ENCODE measurements around the gene GARIN5B.
"Not testable (repeated sequence)": the region's sequence is repeated elsewhere in the genome, so short reads cannot be mapped to it uniquely, and the experiment has no call there.

Gene GARIN5B

DNA sequence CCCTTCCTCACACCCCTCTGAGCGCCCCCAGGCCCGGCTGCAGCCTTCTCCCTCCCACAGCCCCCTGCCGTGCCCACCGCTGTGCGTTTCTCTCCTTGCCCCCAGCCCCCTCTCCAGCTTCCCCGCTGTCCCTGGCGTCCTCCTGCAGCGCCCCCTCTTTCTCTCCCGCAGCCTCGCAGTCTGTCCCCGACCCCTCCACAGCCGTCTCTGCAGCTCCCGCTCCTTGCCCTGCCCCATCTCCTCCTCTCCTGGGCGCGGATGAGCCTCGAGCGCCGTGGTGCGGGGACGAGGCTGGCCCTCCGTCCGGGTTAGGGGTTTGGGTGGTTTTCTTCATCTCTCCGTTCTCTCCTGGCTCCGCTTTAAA lies 22.3 kb downstream of the GARIN5B start:
- Histone ChIP-seq H3K4me1 (ENCODE audit: control insufficient read depth in 1 of 2, insufficient read depth in 2 of 2, low read length in 2 of 2) (peaks cover 3 to 26% of the 10 kb centered on the region in 2 donors), H3K9me3 (ENCODE audit: control insufficient read depth in 1 of 2, low read length in 2 of 2) (no peaks in the 10 kb centered on the region), H3K36me3 (ENCODE audit: control insufficient read depth in 1 of 2, insufficient read depth in 2 of 2, low read length in 2 of 2) (peaks cover 9 to 25% of the 10 kb centered on the region in 2 donors), H3K27ac (ENCODE audit: low read length) (no peak overlapping the region), H3K4me3 (ENCODE audit: low read depth in 1 of 2, low read length in 2 of 2) (peak overlapping the region; percentile 77 to 79), H3K27me3 (ENCODE audit: low read depth, low read length) (no peaks in the 10 kb centered on the region)

DNA sequence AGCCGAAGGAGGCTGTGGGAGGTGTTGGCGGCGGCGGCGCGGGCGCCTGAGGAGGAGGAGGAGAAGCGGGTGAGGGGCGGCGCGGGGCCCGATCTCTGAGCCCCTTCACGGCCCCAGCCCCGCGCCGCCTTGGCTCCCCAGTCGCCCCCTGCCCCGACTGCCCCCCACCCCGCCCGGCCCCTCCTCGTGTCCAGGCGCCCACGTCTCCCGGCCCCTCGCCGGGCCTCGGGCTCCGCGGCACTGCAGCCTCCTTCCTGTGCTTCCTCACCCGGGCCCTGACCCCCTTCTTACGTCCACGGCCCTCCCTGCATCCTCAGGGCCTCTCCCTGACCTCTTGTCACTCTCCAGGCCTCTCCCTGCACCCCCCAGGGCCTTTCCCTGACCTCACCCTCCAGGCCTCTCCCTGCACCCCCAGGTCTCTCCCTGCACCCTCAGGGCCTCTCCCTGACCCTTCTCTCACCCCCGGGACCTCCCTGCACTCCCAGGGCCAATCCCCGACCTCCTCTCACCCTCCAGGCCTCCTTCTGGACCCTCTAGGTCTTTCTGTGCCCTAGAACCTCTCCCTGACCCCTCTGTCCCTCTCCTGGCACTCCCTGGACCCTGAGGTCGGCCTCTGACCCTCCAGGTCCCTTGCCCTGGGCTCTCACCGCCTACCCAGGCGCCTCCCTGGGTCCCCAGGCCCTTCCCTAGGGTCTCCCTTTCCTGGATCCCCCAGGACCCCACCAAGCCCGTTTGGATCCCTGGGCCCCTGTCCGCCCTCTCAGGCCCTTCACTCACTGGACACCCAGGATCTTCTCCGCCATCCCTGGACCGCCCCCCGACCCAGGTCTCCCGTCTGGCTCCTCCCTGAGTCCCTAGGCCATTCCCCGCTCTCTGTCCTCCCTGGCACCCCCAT lies 22.9 kb downstream of the GARIN5B start:
- no peaks in the 10 kb centered on the region for H3K27me3 ChIP-seq (ENCODE audit: low read depth, low read length)

DNA sequence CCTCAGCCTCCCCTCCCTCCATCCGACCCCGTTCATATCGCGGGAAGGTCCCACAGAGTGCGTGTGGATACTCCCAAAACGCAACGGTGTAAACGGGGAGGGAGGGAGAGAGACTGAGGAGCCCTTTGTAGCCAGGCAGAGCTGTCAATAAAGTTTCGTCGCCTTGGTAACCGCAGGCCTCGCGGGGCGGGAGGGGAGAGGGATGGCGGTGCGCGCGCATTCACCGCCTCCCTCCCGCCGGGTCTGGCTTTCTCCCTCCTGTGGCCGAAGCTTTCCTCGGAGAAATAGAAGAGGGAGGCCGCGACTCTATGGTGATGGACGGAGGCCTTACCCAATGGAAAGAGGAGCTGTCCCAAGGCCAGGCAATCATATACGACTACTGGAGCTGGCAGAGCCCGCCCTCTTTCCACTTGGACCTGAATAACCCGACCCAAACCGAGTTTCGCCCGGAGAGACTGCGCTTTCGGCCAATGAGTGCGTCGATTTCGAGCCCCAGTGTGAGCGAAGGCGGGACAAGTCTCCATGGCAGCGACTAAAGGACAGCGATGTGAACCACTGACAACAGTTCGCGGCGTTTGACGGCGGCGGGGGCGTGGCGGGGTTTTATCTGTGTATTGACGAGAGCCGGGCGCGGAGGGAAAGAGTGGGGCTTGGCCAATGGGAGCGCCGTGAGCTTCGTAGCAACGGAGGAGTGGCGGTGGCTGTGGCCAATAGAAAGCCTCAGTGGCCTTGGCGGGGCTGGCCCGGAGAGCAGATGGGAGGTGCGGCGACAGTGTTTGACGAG lies 23.8 kb downstream of the GARIN5B start, which contains the start of gene KMT5C:
Gene KMT5C, plus strand, starts transcription at position 772 of the 784 bp plus-strand sequence. CDS start 2,061 bp downstream, outside the sequence.
- Histone ChIP-seq H3K4me3 (ENCODE audit: low read depth in 1 of 2, low read length in 2 of 2) (peak within 1 kb of the TSS; percentile 77 to 79), H3K27me3 (ENCODE audit: low read depth, low read length) (no peaks in the 10 kb centered on the region), H3K36me3 (ENCODE audit: control insufficient read depth in 1 of 2, insufficient read depth in 2 of 2, low read length in 2 of 2) (peaks cover 9 to 25% of the 10 kb centered on the region in 2 donors), H3K4me1 (ENCODE audit: control insufficient read depth in 1 of 2, insufficient read depth in 2 of 2, low read length in 2 of 2) (peaks cover 3 to 22% of the 10 kb centered on the region in 2 donors), H3K27ac (ENCODE audit: low read length) (peak within 1 kb of the TSS; percentile 96), H3K9me3 (ENCODE audit: control insufficient read depth in 1 of 2, low read length in 2 of 2) (no peaks in the 10 kb centered on the region)

More for the DNA sequence above, 22.9 kb downstream of the GARIN5B start:
- Histone ChIP-seq H3K27ac (ENCODE audit: low read length) (peak overlapping the region; percentile 86), H3K9me3 (ENCODE audit: control insufficient read depth in 1 of 2, low read length in 2 of 2) (no peaks in the 10 kb centered on the region), H3K4me3 (ENCODE audit: low read depth in 1 of 2, low read length in 2 of 2) (peak overlapping the region; percentile 77 to 79), H3K36me3 (ENCODE audit: control insufficient read depth in 1 of 2, insufficient read depth in 2 of 2, low read length in 2 of 2) (peaks cover 9 to 25% of the 10 kb centered on the region in 2 donors), H3K4me1 (ENCODE audit: control insufficient read depth in 1 of 2, insufficient read depth in 2 of 2, low read length in 2 of 2) (peaks cover 3 to 22% of the 10 kb centered on the region in 2 donors)

DNA sequence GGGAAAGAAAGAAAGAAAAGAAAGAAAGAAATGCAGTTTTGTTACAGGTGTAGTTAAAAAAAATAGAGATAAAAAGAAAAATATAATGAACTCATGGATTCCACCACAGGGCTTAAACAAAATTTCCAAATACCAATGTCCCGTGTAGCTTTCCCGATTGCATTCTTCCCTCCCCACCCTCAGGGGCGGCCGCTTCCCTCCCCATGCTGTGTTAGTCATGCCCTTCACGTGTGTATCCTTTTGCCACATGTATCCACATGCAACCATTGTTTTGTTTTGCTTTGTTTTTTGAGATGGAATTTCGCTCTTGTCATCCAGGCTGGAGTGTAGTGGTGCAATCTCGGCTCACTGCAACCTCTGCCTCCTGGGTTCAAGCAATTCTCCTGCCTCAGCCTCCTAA lies 27.0 kb downstream of the GARIN5B start:
- peaks cover 0 to 2% of the 10 kb centered on the region in 2 donors for H3K36me3 ChIP-seq (ENCODE audit: control insufficient read depth in 1 of 2, insufficient read depth in 2 of 2, low read length in 2 of 2)
- H3K4me1 ChIP-seq (ENCODE audit: control insufficient read depth in 1 of 2, insufficient read depth in 2 of 2, low read length in 2 of 2) = peaks cover 3 to 16% of the 10 kb centered on the region in 2 donors
- no peaks in the 10 kb centered on the region for H3K9me3 ChIP-seq (ENCODE audit: control insufficient read depth in 1 of 2, low read length in 2 of 2)
- H3K27me3 ChIP-seq (ENCODE audit: low read depth, low read length) = no peaks in the 10 kb centered on the region
- no peak overlapping the region for H3K27ac ChIP-seq (ENCODE audit: low read length)
- H3K4me3 ChIP-seq (ENCODE audit: low read depth in 1 of 2, low read length in 2 of 2) = no peak overlapping the region

DNA sequence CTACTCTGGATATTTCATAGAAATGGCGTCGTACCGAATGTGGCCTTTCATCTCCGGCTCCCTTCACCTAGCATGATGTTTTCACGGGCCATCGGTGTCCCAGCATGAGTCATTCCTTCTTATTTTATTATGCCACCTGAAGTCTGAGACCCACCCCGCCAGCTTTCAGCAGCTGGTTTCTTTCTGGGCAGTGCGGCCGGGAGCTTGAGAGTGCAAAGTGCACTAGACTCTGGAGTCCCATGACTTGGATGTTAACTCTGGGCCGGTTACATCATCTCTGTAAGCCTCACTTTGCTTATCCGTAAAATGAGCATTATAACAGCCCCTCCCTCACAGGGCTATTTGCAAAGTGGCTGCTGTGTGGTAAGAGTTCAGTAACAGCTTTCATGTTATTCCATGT lies 29.2 kb downstream of the GARIN5B start:
- Histone ChIP-seq H3K4me3 (ENCODE audit: low read depth in 1 of 2, low read length in 2 of 2) (no peak overlapping the region), H3K27me3 (ENCODE audit: low read depth, low read length) (no peaks in the 10 kb centered on the region), H3K36me3 (ENCODE audit: control insufficient read depth in 1 of 2, insufficient read depth in 2 of 2, low read length in 2 of 2) (peaks cover 0 to under 1% of the 10 kb centered on the region in 2 donors), H3K9me3 (ENCODE audit: control insufficient read depth in 1 of 2, low read length in 2 of 2) (no peaks in the 10 kb centered on the region), H3K27ac (ENCODE audit: low read length) (no peak overlapping the region), H3K4me1 (ENCODE audit: control insufficient read depth in 1 of 2, insufficient read depth in 2 of 2, low read length in 2 of 2) (peaks cover 3 to 6% of the 10 kb centered on the region in 2 donors)

DNA sequence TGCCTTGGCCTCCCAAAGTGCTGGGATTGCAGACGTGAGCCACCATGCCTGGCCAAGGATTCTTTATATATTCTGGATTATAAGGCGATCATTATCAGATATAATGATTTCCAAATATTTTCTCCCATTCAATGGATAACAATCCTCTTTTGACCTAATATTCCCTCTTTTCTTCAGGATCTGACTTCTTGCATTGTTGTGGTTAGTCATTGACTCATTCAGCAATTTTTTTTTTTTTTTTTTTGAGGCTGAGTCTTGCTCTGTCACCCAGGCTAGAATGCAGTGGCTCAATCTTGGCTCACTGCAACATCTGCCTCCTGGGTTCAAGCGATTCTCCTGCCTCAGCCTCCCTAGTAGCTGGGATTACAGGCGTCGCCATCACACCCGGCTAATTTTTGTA lies 33.3 kb downstream of the GARIN5B start:
- not testable (repeated sequence) for H3K36me3 ChIP-seq (ENCODE audit: control insufficient read depth in 1 of 2, insufficient read depth in 2 of 2, low read length in 2 of 2); H3K27ac ChIP-seq (ENCODE audit: low read length); H3K4me1 ChIP-seq (ENCODE audit: control insufficient read depth in 1 of 2, insufficient read depth in 2 of 2, low read length in 2 of 2); H3K4me3 ChIP-seq (ENCODE audit: low read depth in 1 of 2, low read length in 2 of 2); H3K27me3 ChIP-seq (ENCODE audit: low read depth, low read length); H3K9me3 ChIP-seq (ENCODE audit: control insufficient read depth in 1 of 2, low read length in 2 of 2)

DNA sequence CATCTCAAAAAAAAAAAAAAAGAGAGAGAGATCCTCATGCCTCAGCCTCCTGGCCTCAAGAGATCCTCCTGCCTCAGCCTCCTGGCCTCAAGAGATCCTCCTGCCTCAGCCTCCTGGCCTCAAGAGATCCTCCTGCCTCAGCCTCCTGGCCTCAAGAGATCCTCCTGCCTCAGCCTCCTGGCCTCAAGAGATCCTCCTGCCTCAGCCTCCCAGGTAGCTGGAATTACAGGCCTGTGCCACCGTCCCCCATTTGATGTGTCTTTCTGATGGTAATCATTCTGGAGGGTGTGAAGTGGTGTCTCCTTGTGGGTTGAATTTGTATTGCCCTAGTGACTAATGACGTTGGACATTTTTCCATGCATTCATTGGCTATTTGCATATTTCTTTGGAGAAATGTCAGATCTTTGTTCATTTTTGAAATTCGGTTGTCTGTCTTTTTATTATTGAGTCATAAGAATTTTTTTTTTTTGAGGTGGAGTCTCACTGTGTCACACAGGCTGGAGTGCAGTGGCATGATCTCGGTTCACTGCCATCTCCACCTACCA lies 34.2 kb downstream of the GARIN5B start:
- H3K27ac ChIP-seq (ENCODE audit: low read length); H3K4me1 ChIP-seq (ENCODE audit: control insufficient read depth in 1 of 2, insufficient read depth in 2 of 2, low read length in 2 of 2); H3K27me3 ChIP-seq (ENCODE audit: low read depth, low read length): not testable (repeated sequence)

DNA sequence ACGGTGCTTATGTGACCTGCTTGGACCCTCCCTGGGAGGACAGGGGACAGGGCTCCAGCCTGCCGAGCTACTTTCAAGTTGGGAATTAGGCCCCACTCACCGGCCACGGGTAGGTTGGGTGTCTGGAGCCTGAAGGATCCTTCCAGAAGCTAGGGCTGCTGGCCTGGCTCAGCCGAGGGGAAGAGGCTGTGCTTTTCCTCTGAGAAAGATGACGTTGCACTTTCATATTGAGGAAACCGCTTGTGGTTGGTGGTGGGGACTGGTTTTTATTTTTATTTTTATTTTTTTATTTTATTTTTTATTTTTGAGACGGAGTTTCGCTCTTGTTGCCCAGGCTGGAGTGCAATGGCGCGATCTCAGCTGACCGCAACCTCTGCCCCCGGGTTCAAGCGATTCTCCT lies 37.9 kb downstream of the GARIN5B start, which contains the start of gene TMEM150B:
Gene TMEM150B, minus strand, starts transcription at position 170 of the 400 bp plus-strand sequence. CDS start 4,305 bp downstream, outside the sequence.
- Histone ChIP-seq H3K4me3 (ENCODE audit: low read depth in 1 of 2, low read length in 2 of 2) (peak within 1 kb of the TSS in 1 of 2 donors; percentile 37), H3K27me3 (ENCODE audit: low read depth, low read length) (no peaks in the 10 kb centered on the region), H3K27ac (ENCODE audit: low read length) (peak within 1 kb of the TSS; percentile 58), H3K4me1 (ENCODE audit: control insufficient read depth in 1 of 2, insufficient read depth in 2 of 2, low read length in 2 of 2) (no peaks in the 10 kb centered on the region), H3K36me3 (ENCODE audit: control insufficient read depth in 1 of 2, insufficient read depth in 2 of 2, low read length in 2 of 2) (no peaks in the 10 kb centered on the region), H3K9me3 (ENCODE audit: control insufficient read depth in 1 of 2, low read length in 2 of 2) (no peaks in the 10 kb centered on the region)

More for the DNA sequence above, 34.2 kb downstream of the GARIN5B start:
- not testable (repeated sequence) for H3K36me3 ChIP-seq (ENCODE audit: control insufficient read depth in 1 of 2, insufficient read depth in 2 of 2, low read length in 2 of 2); H3K9me3 ChIP-seq (ENCODE audit: control insufficient read depth in 1 of 2, low read length in 2 of 2); H3K4me3 ChIP-seq (ENCODE audit: low read depth in 1 of 2, low read length in 2 of 2)

DNA sequence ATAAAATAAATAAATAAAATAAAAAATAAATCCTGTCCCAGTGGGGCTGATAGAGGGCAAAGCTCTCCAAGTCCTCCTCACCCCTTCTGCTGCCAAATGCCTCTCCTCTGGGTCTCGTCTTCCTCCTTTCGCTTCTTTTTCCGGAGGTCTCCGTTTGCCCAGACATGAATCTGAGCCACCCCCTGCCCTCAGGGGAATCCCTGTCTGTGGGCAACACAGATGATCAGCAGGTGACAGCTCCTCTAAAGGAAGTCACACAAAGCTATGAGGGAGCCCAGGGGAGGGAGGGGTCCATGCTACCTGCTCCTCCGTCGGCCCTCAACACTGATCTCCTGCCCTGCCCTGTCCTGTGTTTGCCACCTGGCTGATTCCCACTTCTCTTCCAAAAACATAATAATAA lies 38.4 kb downstream of the GARIN5B start:
- H3K4me3 ChIP-seq (ENCODE audit: low read depth in 1 of 2, low read length in 2 of 2) = peak overlapping the region in 1 of 2 donors; percentile 37
- H3K36me3 ChIP-seq (ENCODE audit: control insufficient read depth in 1 of 2, insufficient read depth in 2 of 2, low read length in 2 of 2) = no peaks in the 10 kb centered on the region
- H3K9me3 ChIP-seq (ENCODE audit: control insufficient read depth in 1 of 2, low read length in 2 of 2) = no peaks in the 10 kb centered on the region
- peak overlapping the region; percentile 58 for H3K27ac ChIP-seq (ENCODE audit: low read length)
- peaks cover 3% of the 10 kb centered on the region for H3K27me3 ChIP-seq (ENCODE audit: low read depth, low read length)
- no peaks in the 10 kb centered on the region for H3K4me1 ChIP-seq (ENCODE audit: control insufficient read depth in 1 of 2, insufficient read depth in 2 of 2, low read length in 2 of 2)

DNA sequence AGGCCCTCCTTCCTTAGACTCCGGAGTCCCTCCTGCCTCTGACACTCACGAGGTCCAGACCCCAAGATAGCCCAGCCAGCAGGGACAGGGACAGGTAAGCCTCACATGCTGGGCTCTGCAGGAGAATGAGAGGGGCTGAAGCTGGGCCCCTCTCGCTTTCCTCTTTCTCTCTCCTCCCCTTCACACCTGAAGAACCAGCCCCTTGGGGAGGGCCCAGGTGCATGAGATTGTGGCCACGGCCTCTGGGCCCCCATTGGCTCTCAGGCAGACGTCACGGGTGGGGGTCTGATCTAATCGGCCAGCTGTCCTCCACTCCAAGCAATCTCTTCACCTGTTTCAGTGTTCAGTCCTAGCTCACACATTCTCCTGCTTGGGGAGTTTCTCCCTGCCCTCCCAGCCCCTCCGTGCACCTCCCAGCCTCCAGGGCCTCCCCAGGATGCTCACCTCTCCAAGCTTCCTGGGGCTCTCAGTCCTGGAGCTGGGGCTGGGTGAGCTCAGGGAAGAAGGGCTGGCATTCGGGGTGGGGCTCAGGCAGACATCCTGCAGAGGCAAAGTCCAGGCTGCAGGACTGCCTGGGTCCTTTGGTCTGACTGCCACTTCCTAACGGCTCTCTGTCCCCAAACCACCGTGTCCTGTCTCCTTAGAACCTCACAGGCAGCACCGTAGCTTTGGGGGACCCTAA lies 40.7 kb downstream of the GARIN5B start:
- Histone ChIP-seq H3K27ac (ENCODE audit: low read length) (peak overlapping the region; percentile 67), H3K27me3 (ENCODE audit: low read depth, low read length) (peaks cover 3% of the 10 kb centered on the region), H3K4me1 (ENCODE audit: control insufficient read depth in 1 of 2, insufficient read depth in 2 of 2, low read length in 2 of 2) (no peaks in the 10 kb centered on the region), H3K36me3 (ENCODE audit: control insufficient read depth in 1 of 2, insufficient read depth in 2 of 2, low read length in 2 of 2) (no peaks in the 10 kb centered on the region), H3K4me3 (ENCODE audit: low read depth in 1 of 2, low read length in 2 of 2) (peak overlapping the region in 1 of 2 donors; percentile 37), H3K9me3 (ENCODE audit: control insufficient read depth in 1 of 2, low read length in 2 of 2) (no peaks in the 10 kb centered on the region)
